GM19452 (cell line): ENCODE data around the gene TEX11.
"Not testable (repeated sequence)": the region's sequence is repeated elsewhere in the genome, so short reads cannot be mapped to it uniquely, and the experiment has no call there.

Experiments used
- ATAC-seq: cut with Tn5 transposase; IDR thresholded peaks from one replicate; pipeline ENCODE4 v1.9.1; 2021; ENCODE audit not compliant: unreplicated experiment

The TEX11 gene

DNA sequence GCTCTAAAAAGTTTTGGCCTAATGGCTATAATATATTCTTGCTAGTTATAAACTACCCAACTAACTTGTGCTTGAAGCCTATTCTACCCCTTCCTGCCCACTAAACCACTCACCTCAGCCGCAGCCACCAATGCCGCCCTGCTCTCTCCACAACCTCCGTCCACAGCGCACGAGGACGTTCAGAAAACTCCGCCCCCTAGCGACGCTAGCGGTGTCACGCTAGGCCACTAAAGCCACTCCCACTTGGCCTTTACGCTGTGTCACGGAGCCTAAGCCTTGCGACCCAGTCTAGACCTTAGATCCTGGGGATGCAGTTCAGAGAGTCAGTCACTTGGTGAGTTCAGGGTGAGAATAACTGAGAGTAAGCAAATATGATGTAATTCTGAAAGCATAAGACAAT lies at the start of gene TEX11:
TSS of gene TEX11 (minus strand) at position 171 of the 400 bp plus-strand sequence. CDS start 922 bp downstream, outside the sequence.
- no peak for ATAC-seq

DNA sequence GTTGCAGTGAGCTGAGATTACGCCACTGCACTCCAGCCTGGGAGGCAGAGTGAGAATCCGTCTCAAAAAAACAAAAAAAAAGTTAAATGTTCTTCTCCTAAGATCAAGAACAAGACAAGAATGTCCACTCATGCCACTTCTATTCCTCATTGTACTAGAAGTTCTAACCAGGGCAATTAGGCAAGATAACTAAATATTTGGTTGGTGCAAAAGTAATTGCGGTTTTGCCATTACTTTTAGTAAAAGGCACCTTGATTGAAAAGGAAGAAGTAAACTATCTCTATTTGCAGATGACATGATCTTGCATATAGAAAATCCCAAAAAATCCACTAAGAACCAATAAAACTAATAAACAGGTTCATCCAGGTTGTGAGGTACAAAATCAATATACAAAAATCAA lies 46.4 kb upstream of the TEX11 start:
- no peak for ATAC-seq

DNA sequence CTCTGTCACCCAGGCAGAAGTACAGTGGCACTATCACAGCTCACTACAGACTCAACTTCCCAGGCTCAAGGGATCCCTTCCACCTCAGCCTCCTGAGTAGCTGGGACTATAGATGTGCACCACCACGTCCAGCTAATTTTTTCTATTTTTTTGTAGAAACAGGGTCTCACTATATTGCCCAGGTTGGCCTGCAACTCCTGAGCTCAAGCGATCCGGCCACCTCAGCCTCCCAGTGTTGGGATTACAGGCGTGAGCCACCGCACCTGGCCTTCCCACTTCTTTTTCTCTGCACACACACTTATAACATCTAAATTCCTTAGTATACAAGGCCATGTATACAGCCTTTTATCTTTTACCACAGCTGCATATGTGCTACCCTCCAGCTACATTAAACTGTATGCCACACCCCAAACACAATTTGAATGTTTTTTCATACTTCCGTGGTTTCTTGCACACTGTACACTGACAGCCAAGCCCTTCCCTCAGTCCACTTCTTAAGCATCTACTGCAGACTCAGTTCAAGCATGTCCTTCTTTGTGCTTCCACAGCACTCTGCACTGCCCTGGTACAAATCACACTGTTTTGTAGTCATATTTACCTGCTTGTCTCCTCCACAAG lies 15.9 kb upstream of the TEX11 start:
- no peak for ATAC-seq

GRCh38 chrX:70922774-70923473 lies 14.4 kb upstream of the TEX11 start:
- no peak for ATAC-seq

DNA sequence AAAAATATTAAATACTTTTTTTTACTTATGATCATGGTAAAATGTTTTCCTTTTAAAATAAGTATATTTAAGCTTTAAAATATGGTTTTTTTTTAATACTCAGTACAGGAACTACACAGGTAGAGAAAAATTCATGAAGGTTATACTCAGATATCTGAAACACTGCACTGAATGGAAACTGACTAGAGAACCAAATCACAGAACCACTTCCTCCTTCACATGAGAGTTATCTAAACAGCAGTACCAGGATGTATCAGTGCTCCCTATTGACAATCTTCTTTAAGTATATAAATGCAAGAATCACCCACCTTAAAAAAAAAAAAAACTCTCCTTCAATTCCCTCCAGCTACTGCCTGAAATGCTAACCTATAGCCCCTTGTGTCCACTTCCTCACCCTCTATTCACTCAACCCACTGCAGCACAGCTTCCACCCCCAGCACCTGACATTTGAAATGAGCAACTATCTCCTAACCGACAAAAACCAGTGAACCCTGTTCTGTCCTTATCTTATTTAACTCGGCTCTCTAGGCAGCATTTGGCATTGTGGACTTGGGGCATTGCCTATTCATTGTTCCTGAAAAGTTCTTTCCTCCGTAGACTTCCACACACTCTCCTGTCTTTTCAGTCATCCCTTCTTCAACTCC lies 13.3 kb upstream of the TEX11 start:
- ATAC-seq = no peak

DNA sequence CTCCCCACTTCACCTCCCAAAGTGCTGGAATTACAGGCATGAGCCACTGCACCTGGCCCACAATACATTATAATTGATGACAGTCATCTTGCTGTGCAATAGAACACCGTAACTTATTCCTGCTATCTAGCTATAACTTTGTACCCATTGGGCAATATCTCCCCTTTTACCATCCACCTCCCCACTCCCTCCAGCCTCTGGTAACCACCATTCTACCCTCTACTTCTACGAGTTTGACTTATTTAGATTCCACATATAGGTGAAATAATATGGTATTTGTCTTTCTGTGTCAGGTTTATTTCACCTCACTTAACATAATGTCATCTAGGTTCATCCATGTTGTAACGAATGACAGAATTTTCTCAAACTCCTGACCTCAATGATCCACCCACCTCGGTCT lies 8.2 kb upstream of the TEX11 start:
- ATAC-seq = no peak

DNA sequence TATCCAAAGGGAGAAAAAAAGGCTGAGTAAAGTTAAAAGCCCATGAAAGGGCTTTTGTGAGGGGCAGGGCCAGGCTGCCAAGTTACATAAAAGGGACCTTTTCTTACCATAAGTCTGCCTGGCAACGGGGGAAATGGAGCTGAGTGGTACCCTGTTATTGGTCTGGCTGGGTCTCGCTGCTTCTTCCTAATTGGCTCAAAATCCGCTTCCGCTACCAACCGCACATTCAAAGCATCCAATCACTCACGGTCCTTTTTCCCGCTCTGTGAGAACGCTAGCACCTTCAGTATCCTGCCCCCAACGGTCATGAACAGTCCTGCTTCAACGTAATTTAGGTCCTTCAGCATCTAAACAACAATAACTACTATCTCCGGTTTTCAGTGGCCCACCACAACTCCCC lies 611 bp downstream of the TEX11 start:
- ATAC-seq = no peak

GRCh38 chrX:70901465-70901864 lies 7.0 kb downstream of the TEX11 start:
- no peak for ATAC-seq

- not testable (repeated sequence) for ATAC-seq
Measured at GRCh38 chrX:70890441-70890840, 18.1 kb downstream of the TEX11 start.

GRCh38 chrX:70878902-70879301 lies 29.6 kb downstream of the TEX11 start:
- no peak for ATAC-seq

- no peak for ATAC-seq
Measured at GRCh38 chrX:70852294-70852693, 56.2 kb downstream of the TEX11 start.

- ATAC-seq = not testable (repeated sequence)
Measured at GRCh38 chrX:70844081-70844480, 64.4 kb downstream of the TEX11 start.

DNA sequence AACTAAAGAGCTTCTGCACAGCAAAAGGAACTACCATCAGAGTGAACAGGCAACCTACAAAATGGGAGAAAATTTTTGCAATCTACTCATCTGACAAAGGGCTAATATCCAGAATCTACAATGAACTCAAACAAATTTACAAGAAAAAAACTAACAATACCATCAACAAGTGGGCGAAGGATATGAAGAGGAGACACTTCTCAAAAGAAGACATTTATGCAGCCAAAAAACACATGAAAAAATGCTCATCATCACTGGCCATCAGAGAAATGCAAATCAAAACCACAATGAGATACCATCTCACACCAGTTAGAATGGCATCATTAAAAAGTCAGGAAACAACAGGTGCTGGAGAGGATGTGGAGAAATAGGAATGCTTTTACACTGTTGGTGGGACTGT lies 64.9 kb downstream of the TEX11 start:
- ATAC-seq = not testable (repeated sequence)

- no peak for ATAC-seq
Measured at GRCh38 chrX:70834589-70834988, 73.9 kb downstream of the TEX11 start.

- no peak for ATAC-seq
Measured at GRCh38 chrX:70826715-70827114, 81.8 kb downstream of the TEX11 start.

DNA sequence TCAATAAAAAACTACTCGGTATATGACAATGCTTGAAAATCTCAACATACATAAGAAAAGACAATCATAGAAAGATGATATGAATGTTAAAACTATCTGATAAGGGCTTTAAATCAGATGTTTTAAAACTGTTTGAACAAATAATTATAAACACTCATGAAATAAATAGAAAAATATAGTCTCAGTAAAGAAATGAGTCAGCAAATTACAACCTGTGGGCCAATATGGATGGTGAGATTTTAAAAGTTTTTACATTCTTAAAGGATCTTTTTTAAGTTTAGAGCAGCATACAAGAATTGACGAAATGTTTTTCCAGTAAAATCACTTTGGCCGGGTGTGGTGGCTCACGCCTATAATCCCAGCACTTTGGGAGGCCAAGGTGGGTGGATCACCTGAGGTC lies 83.1 kb downstream of the TEX11 start:
- ATAC-seq = no peak

- no peak for ATAC-seq
Measured at GRCh38 chrX:70808942-70809940, 99.3 kb downstream of the TEX11 start.

DNA sequence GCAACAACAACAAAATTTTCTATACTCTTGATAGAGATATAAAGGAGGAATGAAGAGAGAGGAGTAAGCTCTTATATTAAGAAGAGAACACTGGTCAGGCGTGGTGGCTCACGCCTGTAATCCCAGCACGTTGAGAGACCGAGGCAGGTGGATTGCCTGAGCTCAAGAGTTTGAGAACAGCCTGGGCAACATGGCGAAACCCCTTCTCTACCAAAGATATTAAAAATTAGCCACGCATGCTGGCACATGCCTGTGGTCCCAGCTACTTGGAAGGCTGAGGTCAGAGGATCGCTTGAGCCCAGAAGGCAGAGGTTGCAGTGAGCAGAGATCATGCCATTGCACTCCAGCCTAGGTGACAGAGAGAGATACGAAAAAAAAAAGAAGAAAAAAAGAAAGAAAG lies 102.4 kb downstream of the TEX11 start:
- no peak for ATAC-seq

GRCh38 chrX:70796742-70797141 lies 111.8 kb downstream of the TEX11 start:
- not testable (repeated sequence) for ATAC-seq

- ATAC-seq = no peak
Measured at GRCh38 chrX:70774223-70774622, 134.3 kb downstream of the TEX11 start.

GRCh38 chrX:70769659-70770227 lies 138.8 kb downstream of the TEX11 start:
- ATAC-seq = no peak
